Fibroblast of peridontal ligament (primary cell): ENCODE data around the gene PPFIA1.

Experiments
- DNase-seq: peaks from one replicate; pipeline ENCODE4 v3.0.0-alpha.2; 2010; ENCODE audit errors: extremely low read depth

Gene PPFIA1

DNA sequence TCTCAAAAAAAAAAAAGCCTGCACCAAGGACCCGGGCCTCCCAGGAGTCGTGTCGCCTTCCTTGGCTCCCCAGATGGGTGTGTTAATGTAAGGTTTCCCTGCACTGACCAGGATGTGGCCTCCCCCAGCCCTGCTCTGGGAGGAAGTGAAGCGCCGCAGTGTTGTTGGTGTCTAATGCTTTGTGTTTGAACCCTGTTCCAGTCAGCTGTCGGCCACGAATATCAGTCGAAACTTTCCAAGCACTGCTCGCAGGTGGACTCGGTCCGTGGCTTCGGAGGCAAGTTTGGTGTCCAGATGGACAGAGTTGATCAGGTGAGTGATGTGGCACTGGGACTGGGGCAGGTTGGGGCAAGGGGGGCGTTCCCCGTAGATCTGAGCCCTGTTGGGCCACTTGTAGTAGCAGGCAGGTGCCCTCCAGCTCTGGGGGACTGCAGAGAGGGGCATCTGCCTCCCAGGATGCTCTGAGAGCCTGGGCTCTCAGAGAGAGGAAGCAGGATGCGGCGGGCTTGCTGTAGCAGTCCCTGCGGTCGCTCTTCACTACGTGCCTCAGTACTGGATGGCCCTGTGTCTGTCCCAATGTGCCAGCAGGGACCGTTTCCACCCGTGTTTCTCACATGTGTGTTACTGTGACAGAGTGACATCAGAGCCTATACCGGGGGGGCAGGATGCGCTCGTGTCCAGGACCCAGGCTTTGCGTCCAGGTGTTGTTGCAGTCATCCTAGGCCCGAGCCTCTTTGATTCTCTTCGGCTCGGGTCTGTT is 144.0 kb downstream of the PPFIA1 start:
- DNase-seq = no peak

DNA sequence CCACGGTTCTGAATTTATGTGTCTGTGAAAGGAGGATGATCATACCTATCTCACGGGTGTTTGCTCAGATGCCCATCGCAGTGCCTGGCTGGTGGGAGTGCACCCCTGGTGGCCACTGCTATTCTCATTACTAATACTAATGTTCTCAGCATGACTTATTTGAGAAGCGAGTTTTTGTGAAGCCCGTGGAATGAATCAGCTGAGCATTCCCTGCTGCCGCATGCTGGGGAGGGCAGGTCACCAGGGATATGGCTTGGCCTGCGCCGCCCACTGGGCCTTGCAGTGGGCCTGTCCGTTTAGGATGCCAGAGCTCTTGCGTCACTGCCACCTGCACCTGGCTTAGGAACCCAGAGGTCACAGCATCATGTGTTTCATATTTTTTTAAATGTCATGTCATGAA is 144.7 kb downstream of the PPFIA1 start:
- DNase-seq = peak; percentile 55

DNA sequence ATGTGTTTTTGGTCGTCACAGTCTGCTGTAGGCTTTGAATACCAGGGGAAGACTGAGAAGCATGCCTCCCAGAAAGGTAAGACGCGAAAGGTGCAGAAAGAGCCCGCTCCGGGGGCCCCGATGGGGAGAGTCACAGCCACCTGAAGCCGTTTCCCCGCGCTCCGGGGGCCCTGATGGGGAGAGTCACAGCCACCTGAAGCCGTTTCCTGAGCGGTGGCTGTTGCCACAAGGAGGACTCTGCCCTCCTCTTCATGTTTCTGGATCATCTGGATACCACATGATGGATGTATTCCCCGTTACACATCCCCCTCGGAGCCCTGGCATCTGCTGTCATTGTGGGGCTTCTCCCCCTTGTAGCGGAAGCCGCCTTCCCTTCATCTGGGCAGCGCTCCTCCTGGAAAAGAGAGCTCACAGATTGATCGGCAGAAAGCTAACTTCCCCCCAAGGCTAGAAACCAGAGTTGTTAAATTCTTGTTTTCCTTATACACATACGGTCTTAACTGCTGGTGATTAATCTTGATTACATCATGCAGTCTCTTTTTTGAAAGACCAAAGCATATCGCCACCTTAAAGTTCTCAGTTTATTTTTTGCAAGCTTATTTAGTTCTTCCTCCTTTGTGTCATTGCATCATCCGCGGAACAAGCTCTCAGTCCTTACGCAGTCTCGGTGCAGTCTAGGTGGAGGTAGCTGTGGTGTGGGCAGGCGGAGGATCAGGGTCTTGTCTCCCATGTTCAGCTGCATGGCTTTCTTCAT is 145.3 kb downstream of the PPFIA1 start:
- peak; percentile 22 for DNase-seq

DNA sequence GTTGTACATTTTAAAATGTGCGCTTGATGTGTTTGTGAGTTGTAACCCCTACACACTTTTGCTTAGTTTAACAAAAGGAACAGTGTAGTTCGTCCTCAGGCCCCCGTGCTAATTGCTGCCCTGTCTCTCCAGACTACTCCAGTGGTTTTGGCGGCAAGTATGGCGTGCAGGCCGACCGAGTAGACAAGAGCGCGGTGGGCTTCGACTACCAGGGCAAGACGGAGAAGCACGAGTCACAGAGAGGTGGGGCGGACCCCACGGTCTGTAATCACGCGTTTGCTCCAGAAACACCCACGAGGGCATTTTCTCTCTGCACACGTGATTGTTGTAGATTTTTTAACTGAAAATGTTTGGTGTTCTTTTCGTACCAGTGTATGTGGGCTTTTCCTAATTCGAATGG is 146.4 kb downstream of the PPFIA1 start:
- no peak for DNase-seq

DNA sequence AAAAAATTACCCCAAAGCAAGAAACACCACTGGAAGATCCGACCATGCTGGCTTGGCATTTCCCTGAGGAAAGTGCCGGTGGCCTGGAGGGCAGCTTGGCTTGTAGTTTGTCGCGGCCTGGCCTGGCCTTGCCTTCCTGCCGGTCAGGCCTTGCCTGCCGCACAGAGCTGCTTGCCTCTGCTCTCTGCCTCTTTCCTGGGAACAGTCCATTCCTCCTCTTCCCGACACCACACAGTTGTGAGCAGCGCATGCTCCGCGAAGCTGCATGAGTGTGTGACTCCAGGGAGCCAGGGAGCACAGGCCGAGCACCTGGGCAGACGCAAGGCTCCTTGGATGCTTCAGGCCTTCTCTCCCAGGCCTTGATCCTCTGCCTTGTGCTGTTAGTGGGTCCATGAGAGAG is 147.6 kb downstream of the PPFIA1 start:
- DNase-seq = no peak

DNA sequence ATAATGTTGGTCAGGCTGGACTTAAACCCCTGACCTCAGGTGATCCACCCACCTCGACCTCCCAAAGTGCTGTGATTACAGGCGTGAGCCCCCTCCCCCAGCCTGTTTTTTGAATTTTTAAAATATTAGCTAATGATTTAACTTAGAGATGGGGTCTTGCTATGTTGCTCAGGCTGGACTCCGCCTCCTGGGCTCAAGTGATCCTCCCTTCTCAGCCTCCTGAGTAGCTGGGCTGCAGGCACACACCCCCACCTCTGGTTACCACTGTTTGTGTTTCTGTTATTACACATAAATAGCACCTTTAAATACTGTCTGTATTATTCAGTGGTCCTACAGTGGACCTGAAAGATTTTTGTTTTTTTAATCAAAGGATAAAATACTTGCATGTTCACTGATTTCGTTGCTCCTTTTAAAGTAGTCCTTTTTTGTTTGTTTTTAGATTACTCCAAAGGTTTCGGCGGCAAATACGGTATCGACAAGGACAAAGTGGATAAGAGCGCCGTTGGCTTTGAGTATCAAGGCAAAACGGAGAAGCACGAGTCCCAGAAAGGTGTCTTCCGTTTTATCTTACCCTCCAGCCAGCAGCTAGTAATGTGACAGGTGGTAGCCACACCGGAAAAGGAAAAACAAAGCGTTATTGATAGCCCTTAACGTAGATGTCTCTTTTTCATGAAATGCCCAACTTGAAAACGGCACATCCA is 149.0 kb downstream of the PPFIA1 start:
- no peak for DNase-seq

DNA sequence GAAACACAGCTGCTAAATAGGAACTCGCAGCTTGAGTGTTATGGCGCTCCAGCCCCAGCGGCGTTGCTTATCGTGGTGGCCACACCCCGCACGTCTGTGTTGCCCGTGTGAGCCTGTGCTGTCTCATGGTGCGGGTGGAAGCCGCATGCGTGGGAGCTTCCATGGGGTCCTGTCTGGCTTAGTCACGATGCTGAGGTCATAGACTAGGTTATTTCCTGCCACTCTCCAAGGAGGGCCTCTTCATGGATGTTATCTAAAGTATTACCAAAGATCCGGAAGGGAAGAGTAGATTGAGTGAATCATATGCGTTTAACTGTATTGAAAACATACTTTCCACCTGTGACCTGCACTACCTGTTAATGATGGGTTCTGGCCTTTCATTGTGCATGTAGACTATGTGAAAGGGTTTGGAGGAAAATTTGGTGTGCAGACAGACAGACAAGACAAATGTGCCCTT is 149.5 kb downstream of the PPFIA1 start:
- no peak for DNase-seq

DNA sequence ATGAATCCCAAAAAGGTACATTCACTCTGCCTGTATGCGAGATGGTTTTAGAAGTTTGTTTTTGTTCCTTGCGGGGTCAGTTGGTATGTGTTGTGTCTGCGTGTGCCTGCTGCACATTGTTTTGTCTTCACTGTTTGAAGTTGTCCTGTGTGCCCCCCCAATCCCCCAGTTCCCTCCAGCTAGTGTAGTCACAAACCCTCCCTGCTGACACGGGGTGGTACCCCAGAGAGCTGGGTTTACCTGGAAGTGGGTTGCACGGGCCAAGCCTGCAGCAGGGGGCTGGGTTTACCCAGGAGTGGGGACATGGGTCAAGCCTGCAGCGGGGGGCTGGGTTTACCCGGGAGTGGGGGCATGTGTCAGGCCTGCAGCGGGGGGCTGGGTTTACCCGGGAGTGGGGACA is 150.0 kb downstream of the PPFIA1 start:
- no peak for DNase-seq

DNA sequence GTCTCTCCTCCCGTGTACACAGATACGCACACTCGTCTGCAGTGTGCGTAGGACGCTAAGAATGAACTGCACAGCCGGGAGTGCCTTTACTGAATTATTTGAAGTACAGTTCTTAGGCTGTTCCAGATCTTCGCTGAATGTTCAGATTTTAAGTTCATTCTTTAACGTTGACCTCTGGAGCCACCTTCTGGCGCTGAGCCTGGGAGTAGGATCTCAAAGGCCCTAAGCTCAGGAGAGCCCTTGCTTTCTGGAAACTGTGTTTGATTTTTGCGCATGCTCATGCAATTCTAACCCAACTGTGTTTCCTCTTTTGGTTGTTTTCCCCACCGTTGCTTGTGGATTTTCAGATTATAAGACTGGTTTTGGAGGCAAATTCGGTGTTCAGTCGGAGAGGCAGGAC is 150.6 kb downstream of the PPFIA1 start:
- no peak for DNase-seq

DNA sequence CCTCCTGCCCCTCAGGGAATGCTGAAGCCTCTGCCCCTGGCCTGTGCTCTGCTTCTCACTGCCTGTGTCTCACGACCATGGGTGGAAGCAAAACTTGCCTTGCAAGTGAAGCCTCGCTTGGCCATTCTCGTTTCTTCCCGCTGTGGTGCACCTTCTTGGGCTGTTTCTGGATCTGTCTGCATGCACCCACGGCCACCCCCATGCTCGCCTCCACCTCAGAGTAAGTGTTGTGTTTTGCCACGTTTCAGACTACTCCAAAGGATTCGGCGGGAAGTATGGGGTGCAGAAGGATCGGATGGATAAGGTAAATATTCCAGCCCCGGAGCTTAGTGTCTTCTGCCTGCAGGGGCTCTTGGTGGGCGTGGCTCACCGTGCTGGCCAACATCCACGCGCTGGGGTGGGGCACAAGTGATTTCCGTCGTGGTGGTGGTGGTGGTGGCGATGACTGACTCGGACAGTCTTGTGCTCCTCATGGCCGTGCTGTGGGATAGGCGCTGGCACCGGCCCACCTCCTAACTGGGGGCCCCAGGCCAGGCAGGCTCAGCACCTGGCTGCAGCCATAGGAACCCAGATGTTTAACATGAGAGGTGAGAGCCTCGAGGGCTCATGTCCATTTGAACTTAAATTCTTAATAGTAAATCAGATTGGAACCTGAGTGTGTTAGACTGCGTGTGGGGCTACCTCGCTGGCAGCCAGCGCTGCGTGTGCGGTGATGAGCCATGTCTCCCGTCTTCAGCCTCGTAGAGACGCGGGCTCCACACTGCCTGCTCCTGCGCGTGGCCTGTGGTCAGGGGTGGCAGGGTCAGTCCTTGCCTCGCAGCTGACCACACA is 152.4 kb downstream of the PPFIA1 start:
- no peak for DNase-seq

DNA sequence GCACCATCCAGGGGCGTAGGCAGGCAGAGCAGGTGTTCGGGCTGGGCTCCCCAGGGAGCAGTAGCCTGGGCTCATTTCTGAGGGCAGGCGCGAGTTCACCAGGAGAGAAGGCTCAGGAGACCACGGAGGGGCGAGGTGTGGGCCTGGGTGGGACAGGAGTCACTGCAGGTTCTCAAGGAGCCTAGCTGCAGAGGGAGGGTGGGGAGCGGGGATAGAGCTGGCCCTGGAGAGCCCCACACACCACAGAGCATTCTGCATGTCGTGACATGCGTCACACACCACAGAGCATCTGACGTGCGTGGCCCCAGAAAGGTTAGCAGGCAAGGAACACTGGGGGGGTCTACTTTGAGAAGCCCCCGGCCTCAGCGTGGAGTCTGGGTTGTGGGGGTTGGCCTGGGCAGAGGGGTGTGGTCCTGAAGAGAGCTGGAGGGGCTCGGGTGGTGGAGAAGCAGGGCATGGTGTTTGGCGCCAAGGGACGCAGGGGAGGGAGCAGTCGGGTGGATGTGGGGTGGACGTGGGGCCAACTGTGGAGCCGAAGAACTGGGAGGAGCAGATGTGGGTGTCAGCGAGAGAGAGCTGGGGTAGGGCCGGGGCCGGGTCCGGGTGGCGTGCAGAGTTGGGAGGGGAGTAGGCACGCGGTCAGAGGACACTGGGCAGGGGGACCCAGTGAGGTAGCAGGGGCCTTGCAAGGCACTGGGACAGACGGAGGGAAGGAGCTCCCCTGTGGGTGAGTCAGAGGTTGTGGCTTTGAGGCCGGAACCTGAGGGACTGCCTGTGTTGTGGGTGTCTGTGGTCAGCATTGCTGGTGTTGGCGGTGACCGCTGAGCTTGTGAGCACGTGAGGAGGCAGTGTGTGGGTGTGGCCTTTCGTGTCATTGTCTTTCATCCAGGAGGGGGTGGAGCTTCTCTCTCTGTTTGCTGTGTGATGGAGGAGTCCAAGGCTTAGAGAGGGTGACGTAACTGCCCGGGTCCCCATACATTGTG is 153.3 kb downstream of the PPFIA1 start:
- DNase-seq = peak; percentile 64

DNA sequence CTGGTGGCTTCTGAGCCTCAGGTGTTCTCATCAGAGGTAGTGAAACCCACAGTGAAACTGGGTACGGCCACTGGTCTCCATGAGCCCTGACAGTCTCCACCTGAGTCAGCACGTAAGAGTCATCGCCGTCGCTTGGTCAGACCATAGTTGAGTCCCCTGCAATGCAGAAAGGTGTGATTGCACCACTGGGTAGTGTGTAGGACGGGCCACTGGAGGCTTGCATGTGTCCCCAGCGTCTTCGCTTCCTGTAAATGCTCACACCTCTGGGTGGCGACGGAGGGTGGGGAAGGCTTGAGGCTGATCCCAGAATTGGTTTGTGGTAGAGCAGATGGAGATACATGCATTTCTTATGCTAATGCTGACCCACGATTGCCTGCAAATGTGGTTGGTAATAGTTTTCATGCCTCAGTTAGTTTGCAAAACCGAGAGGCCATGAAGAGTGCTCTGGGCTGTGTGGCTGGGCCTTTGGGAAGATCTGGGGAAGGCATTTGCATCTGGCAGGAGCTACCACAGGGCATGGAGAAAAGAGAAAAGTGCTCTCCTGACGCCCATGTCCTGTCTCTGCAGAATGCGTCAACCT is 154.4 kb downstream of the PPFIA1 start:
- DNase-seq = no peak

DNA sequence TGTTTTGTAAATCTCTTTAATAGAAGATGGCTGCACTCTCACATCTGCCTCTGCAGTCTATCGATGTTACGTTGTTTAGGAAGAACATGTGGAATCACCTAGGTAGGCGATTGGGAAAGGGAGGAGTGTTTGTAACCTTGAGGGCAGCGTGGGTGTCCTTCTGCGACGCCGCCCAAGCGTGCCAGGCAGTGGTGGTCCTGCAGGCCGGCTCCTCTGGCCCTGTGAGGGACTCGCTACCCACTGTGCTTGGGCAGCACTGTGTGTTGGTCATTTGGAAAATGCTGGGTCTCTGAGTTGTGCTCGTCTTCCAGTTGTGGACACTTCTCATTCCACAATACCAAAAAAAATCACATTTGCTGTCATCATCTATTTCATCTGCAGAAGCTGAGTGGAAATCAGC is 156.9 kb downstream of the PPFIA1 start:
- DNase-seq = no peak

DNA sequence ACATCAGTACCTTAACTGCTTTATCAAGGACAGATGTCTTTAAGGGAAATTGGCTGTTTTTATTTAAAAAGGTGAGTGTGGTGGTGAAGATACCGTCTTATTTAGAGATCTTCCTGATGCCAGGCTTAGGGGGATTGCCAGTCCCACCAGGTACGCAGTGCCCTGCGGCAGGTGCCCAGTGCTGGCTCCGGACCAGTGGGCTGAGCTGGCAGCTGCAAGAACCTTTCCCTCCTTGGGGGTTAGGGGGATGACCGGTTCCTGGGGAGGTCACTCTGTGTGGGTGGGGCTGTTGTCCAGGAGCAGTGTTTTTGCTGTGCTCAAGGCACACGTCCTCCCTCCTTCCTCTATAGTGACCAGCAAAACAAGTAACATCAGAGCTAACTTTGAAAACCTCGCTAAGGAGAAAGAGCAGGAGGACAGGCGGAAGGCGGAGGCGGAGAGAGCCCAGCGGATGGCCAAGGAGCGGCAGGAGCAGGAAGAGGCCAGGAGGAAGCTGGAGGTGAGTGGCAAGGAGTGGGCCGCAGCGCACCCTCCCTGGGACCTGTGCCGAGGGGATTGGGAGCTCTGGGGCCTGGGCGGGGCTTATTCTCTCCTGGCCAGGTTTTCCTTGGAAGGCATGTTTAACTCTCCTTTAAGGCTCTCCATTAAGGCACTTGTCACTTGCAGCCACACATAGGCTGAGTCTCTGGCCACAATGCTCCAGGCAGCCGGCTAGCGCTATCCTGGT is 158.4 kb downstream of the PPFIA1 start:
- DNase-seq = no peak

DNA sequence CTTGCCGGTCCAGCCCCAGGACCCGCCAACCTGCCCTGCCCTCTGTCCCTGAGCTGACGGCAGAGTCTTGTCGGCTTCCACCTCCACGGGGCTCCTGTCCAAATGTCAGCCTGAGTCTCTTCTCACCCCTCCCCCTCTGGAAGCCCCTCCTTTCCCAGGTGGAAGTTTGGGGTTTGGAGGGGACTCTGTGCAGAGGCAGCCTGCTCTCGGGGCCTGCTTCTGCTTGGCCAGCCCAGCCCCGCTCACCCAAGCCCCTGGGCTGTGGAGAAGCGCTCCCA is 158.9 kb downstream of the PPFIA1 start:
- DNase-seq = no peak

DNA sequence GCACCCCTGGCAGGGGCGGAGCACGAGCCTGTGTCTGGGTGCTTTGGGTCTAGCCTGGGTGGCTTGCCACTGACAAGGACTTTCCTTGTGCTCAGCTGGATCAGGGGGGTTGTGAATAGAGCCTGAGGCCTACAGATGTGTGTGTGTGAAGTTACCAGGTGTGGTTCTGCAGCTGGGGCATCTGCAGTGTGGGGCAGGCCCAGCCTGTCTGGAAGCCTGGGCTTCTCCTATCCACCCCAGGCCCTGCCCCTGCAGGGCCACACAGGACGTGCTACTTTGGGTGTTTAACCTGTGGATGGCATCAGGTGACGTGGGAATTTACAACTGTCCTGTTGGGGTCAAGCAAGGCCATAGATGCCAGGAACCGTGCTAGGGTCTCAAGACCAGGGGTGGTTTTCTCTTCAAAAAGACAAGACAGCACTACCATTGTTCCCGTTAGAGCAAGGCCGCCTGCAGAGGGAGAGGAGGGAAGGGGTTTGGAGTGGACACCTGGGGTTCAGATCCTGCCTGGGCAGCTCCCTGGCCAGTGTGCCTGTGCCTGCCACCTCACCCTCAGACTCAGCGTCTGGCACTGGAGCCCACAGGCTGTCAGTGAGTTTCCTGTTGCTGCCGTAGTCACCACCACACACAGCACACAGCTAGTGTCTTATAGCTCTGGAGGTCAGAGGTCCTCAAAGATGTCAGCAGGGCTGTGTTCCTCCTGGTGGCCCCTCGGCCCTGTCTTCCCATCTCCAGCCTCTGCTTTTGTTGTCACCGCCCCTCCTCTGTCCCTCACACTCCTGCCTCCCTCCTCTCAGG is 159.4 kb downstream of the PPFIA1 start:
- no peak for DNase-seq

DNA sequence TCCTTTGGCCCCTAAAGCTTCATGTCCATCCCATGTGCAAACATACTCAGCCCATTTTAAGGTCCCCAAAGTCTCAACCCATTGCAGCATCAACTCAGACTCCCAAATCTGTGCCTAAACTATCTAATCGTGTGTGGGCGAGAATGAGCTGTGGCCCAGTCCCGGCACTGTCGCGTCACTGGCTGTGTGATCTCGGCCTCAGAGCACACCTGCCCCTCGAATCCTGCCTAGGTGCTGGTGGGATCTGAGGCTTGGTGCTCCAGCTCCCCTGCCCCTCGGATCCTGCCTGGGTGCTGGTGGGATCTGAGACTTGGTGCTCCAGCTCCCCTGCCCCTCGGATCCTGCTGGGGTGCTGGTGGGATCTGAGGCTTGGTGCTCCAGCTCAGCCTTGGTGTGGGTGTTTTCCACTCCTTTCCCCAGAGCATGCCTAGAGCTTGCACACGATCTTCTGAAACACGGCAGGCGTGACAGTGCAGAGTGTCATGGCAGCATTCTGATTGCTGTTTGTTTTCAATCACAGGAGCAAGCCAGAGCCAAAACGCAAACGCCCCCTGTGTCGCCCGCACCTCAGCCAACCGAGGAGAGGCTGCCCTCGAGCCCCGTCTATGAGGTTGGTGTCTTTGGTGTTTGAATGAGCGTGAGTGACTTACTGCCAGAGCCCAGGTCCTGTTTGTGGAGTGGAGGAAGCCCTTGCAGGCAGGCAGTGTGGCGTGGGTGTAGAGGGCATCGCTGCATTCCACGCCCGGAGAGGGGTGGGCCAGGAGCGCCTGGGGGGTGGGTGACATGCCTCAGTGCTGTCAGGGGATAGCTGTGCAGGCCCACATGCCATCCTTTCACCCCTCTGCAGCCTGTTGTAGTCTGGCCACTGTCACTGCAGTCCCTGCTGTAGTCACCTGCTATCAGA is 160.4 kb downstream of the PPFIA1 start:
- DNase-seq = no peak

DNA sequence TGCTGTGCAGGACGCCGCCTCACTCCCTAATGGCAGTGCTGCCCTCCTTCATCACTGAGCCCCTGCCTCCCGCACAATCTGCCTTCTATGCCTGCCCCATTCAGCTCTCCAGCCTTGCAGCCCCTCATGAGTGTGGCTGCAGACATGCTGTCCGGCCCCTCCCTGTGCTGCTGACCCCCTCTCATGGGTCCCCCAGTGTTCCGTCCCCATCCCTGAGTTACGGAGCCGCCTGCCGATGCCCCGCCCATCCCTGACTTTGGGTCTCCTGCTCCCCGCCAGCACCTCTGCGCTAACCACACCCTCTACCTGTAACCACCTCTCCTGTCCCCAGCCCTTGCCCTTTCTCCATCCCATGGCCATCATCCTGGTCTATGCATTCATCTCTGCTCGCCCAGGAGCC is 161.1 kb downstream of the PPFIA1 start:
- DNase-seq = no peak
